Activated naive CD8-positive, alpha-beta T cell treated with anti-CD3 and anti-CD28 coated beads for 36 hours (primary cell): ENCODE results near the gene PPP1CA. TPM values are rescaled to one million over a fixed set of nuclear protein-coding genes. Genes with fewer than 3 reads are reported as not detected.

Experiments used
- DNase-seq: peaks from one replicate; pipeline ENCODE4 v3.0.0; 2021
- H3K27ac Mint-ChIP-seq: one replicate; pipeline ENCODE4 v1.8.0; 2022; ENCODE audit warnings: mild to moderate bottlenecking, moderate library complexity, mixed read lengths
- H3K27me3 Mint-ChIP-seq: one replicate; pipeline ENCODE4 v1.8.0; 2022; ENCODE audit warnings: mild to moderate bottlenecking, mixed read lengths
- H3K36me3 Mint-ChIP-seq: one replicate; pipeline ENCODE4 v1.8.0; 2021; ENCODE audit warnings: mild to moderate bottlenecking, mixed read lengths
- H3K4me1 Mint-ChIP-seq: one replicate; pipeline ENCODE4 v1.8.0; 2021; ENCODE audit warnings: mixed read lengths
- H3K4me3 Mint-ChIP-seq: one replicate; pipeline ENCODE4 v1.8.0; 2022; ENCODE audit warnings: mild to moderate bottlenecking, moderate library complexity, mixed read lengths
- H3K9me3 Mint-ChIP-seq: one replicate; pipeline ENCODE4 v1.8.0; 2022; ENCODE audit warnings: mixed read lengths
- total RNA-seq, 2 experiments: library from RNA; stranded (reverse); gene quantifications; one replicate each; pipeline ENCODE4 v1.2.3, GENCODE V29; 2021

PPP1CA gene
- 100 to 1,000 TPM; 262 to 269 TPM for total RNA-seq

DNA sequence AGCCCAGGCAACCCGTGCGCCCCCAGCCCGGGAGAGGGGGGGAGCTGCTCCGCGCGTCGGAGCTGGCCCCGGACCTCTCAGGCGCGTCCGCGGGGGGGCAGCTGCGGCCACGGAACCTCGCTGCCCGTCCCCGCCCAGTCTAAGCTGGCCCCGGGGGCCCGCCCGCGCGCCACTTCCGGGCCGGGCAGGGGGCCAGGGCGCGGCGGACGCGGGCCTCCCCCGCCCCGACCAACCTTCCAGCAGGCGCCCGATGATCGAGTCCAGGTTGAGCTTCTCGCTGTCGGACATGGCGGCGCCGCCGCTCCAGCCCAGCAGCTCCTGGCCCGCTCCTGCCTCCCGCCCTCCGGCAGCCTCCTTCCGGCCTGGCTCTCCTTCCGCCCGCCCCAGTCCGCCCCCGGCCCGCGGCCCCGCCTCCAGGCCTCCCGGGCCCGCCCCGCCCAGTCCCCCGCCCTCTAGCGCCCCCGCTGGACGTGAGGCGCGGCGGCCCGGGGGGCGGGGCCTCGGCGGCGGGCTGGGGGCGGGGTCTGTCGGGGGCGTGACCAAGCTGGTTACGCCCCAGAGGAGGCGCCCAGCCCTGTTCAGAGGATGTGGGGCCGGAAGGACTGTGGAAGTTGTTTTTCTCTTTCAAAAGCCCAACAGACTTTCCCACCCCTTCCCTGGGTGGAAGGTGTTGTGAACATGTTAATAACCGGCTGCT lies at the start of gene PPP1CA:
Gene PPP1CA, minus strand, starts transcription at position 364 of the 697 bp plus-strand sequence. Its CDS starts 76 bp downstream, at position 288.
- H3K4me1 Mint-ChIP-seq, result peaks cover 48% of the 10 kb centered on the region
- DNase-seq, result peak; percentile 93
- peaks cover 44% of the 10 kb centered on the region for H3K36me3 Mint-ChIP-seq
- no peaks in the 10 kb centered on the region for H3K27me3 Mint-ChIP-seq
- peak within 1 kb of the TSS; percentile 96 for H3K27ac Mint-ChIP-seq
- H3K9me3 Mint-ChIP-seq, result no peaks in the 10 kb centered on the region
- H3K4me3 Mint-ChIP-seq, result peak within 1 kb of the TSS; percentile 90

GRCh38 chr11:67450796-67451657 lies 49.4 kb upstream of the PPP1CA start:
- H3K36me3 Mint-ChIP-seq, result no peaks in the 10 kb centered on the region
- peaks cover 21% of the 10 kb centered on the region for H3K4me1 Mint-ChIP-seq
- no peak for DNase-seq
- H3K9me3 Mint-ChIP-seq, result no peaks in the 10 kb centered on the region
- H3K27me3 Mint-ChIP-seq, result no peaks in the 10 kb centered on the region
- H3K4me3 Mint-ChIP-seq, result no peak overlapping the region
- H3K27ac Mint-ChIP-seq, result no peak overlapping the region

GRCh38 chr11:67449116-67449844 lies 47.6 kb upstream of the PPP1CA start:
- Mint-ChIP-seq H3K27ac (no peak overlapping the region), H3K4me3 (no peak overlapping the region), H3K9me3 (no peaks in the 10 kb centered on the region)

DNA sequence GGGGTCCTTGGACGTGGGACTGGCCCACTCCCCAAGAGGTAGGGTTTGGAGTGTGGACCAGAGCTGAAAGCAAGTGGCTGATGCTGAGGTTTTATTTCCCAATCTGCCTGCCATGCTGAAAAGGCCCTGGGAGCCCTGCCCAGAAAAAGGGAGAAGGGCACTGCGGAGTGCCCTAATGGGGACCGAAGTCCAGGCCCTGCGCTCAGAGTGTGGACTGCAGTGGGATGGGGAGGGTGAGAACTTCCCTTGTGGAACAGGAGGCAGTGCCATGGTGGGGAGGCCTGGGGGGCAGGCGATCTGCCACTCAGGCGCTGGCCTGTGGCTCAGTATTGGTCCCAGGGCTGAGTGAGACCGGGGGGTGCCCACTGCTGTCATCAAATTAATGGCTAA lies 46.6 kb upstream of the PPP1CA start:
- no peak overlapping the region for H3K27ac Mint-ChIP-seq

More at GRCh38 chr11:67449116-67449844, 47.6 kb upstream of the PPP1CA start:
- no peaks in the 10 kb centered on the region for H3K27me3 Mint-ChIP-seq
- peaks cover 37% of the 10 kb centered on the region for H3K4me1 Mint-ChIP-seq
- no peaks in the 10 kb centered on the region for H3K36me3 Mint-ChIP-seq
- DNase-seq, result no peak

GRCh38 chr11:67445515-67445914 lies 43.9 kb upstream of the PPP1CA start:
- Mint-ChIP-seq H3K27ac (peak overlapping the region; percentile 50), H3K4me1 (peaks cover 56% of the 10 kb centered on the region), H3K9me3 (no peaks in the 10 kb centered on the region), H3K4me3 (no peak overlapping the region), H3K27me3 (no peaks in the 10 kb centered on the region), H3K36me3 (no peaks in the 10 kb centered on the region)
- no peak for DNase-seq

More for the DNA sequence above, 46.6 kb upstream of the PPP1CA start:
- no peaks in the 10 kb centered on the region for H3K36me3 Mint-ChIP-seq
- H3K9me3 Mint-ChIP-seq, result no peaks in the 10 kb centered on the region
- no peaks in the 10 kb centered on the region for H3K27me3 Mint-ChIP-seq
- no peak for DNase-seq
- peaks cover 42% of the 10 kb centered on the region for H3K4me1 Mint-ChIP-seq
- no peak overlapping the region for H3K4me3 Mint-ChIP-seq

DNA sequence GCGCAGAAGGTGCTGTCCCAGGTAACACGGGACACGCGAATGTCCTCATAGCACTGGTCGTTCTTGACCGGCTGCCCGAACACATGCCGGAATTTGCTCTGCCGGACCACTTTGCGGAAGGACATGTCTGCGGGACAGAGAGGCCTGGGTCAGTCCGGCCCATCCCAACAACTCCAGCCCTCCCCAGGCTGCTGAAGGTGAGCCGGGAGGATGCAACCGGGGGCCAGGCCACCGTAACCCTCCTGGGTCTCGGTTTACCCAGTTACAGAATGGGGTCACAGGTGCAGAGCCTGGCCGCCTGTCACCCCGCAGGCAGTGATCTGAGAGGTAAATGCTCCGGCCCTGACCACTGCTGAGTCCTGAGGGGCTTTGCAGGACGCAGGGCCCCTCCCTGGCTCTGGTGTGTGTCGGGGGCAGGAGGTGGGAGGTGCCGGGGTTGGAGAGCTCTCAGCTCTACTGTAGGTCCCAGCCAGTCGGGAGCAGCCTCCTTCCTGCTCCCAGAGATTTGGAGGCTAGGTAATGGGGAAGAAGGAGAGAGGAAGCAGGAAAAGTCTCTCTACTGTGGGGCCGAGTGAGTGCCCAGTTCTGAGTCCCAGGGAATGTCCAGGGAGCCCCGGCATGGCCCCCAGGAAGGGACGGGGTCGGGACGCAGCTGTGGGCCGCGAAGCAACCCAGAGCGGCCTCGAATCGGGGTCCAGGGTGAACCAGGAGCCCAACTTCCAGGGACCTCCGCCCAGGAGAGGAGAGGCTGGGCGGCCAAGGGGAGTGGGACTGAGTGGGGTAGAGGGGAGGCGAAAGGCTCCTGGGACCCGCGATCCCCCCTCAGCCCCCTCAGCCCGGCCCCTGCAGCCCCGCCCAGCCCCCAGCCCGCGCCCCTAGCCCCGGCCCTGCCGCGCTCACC lies 41.1 kb upstream of the PPP1CA start:
- Mint-ChIP-seq H3K36me3 (peaks cover 20% of the 10 kb centered on the region), H3K4me1 (peaks cover 58% of the 10 kb centered on the region), H3K27me3 (no peaks in the 10 kb centered on the region), H3K27ac (peak overlapping the region; percentile 85), H3K4me3 (peak overlapping the region; percentile 62), H3K9me3 (no peaks in the 10 kb centered on the region)
- no peak for DNase-seq

DNA sequence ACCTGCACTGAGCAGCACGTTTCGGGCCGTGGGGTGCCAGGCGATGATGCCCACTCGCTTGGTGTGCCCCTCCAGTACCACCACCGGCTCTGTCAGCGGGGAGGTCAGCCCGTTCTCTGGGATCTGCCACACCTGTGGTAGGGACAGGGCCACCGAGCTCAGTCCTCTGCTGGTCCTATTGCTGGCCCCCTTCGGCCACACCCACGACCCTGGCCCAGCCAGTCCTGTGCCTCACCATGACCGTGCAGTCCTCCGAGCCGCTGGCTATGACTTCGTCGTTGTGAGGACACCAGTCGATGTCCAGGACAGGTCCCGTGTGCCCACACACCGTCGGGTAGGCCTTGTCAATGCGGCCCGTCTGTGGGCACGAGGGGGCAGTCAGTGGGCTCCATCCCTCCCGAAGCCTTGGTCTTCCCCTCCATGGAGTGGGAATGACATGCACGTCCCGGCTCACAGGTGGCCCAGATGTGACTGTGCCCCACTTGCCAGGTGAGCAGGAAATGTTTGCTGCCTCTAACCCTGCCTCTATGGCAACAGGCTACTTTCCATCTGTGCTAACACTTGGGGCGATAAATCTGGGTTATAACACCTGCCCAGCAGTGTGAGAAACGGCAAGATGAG lies 40.2 kb upstream of the PPP1CA start:
- Mint-ChIP-seq H3K9me3 (no peaks in the 10 kb centered on the region), H3K27ac (peak overlapping the region; percentile 39), H3K4me3 (no peak overlapping the region), H3K36me3 (peaks cover 27% of the 10 kb centered on the region), H3K27me3 (no peaks in the 10 kb centered on the region), H3K4me1 (peaks cover 53% of the 10 kb centered on the region)
- DNase-seq, result no peak

- Mint-ChIP-seq H3K36me3 (peaks cover 33% of the 10 kb centered on the region), H3K4me1 (peaks cover 49% of the 10 kb centered on the region), H3K9me3 (no peaks in the 10 kb centered on the region), H3K27me3 (no peaks in the 10 kb centered on the region), H3K27ac (no peak overlapping the region), H3K4me3 (peak overlapping the region; percentile 34)
- no peak for DNase-seq
Measured at GRCh38 chr11:67441098-67441563, 39.5 kb upstream of the PPP1CA start.

- no peaks in the 10 kb centered on the region for H3K9me3 Mint-ChIP-seq
- H3K27ac Mint-ChIP-seq, result peak overlapping the region; percentile 93
- DNase-seq, result peak; percentile 18
- H3K4me3 Mint-ChIP-seq, result peak overlapping the region; percentile 91
- H3K36me3 Mint-ChIP-seq, result peaks cover 38% of the 10 kb centered on the region
- H3K27me3 Mint-ChIP-seq, result no peaks in the 10 kb centered on the region
- peaks cover 47% of the 10 kb centered on the region for H3K4me1 Mint-ChIP-seq
Measured at GRCh38 chr11:67440229-67441097, 38.8 kb upstream of the PPP1CA start.

DNA sequence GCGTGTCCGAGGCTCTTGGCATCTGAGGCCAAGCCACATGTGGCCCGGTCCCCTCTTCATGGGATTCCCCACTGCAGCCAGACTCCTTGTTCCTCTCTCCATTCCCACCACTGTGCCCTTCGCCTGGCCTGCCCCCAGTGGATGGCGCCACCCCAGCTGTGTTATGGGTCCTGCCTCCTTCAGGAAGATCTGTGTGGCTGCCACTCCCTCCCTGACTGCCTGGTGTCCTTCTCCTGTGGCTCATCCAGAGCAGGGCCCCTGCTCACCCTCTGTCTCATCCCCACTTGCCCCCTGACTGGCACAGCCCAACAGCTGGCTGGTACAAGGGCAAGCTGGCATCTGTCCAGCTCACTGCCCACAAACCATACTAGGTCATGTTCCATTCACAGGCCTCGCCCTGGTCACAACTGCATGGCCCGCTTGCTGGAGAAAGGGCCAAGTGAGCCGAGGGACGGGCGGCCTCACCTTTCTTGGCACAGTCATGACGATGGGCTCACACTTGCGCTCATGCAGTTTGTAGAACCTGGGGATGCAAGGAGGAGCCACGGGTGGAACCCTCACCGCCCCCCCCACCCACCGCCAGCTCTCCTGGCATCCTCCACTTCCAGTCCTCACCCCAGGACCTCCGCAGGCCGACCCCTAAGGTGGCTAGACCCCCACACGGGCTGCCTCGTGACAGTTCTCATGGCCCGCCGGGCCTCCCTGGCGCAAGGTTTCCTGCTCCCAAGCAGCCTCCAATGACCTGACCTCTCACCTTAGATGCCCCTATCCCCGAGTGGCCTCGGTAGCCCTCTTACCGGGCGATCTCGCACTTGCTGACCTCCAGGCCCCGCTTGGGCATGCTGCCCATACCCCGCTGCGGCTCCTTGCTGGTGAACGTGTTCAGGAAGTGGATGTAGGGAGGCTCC lies 37.9 kb upstream of the PPP1CA start:
- Mint-ChIP-seq H3K4me1 (peaks cover 42% of the 10 kb centered on the region), H3K27ac (peak overlapping the region; percentile 93), H3K36me3 (peaks cover 42% of the 10 kb centered on the region), H3K9me3 (no peaks in the 10 kb centered on the region), H3K4me3 (peak overlapping the region; percentile 91), H3K27me3 (no peaks in the 10 kb centered on the region)
- DNase-seq, result peak; percentile 55

DNA sequence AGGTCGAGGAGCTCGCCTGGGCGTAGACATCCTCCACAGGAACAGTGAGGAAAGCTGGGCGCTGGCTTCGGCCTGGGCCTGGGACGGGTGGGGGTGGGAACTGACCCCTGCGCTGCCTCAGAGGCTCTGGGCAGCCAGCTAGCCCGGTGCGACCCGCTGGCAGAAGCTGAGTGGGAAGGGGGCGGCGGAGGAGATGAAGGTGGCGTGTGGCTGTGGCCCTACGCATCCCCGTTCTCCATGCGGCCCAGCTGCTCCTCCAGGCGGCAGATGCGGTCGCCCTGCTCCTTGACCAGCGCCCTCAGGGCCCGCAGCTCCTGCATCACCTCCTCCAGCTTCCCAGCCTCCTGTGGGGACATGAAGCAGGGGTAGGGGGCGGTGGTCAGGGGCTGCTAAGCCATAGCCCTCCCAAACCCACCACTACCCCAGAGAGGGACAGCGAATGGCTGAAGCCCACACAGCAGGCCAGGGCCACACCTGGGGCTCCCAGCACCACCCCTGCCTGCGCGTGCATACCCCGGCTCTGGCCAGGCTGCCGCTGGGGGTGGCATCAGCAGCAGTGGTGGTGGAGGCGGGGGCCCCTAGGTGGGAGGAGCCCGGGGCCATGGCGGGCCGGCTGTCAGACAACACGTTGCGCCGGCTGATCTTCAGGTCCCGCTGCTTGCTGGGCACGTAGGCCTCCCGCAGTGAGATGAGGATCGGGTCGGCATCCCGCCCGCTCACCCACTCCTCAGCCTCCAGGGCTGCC lies 36.7 kb upstream of the PPP1CA start:
- DNase-seq, result peak; percentile 92
- Mint-ChIP-seq H3K4me3 (peak overlapping the region; percentile 91), H3K27ac (peak overlapping the region; percentile 93), H3K9me3 (no peaks in the 10 kb centered on the region), H3K27me3 (no peaks in the 10 kb centered on the region), H3K4me1 (peaks cover 39% of the 10 kb centered on the region), H3K36me3 (peaks cover 45% of the 10 kb centered on the region)

DNA sequence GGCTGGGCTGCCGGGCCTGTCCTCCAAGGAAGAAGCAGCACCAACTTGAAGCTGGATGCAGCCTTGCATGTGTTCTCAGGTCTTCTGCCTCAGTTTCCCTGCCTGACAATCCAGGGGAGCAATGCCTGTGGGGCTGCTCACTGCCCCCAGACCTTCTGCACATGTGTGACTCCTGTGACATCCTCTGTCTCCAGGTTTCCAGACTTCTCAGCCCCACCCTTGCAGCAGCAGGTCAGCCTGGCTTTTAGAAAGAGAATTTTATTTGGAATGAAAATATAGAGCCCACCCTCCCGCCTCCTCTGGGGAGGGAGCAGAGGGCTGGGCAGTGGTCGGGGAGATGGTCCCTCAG lies 36.1 kb upstream of the PPP1CA start:
- H3K27me3 Mint-ChIP-seq, result no peaks in the 10 kb centered on the region
- H3K4me3 Mint-ChIP-seq, result peak overlapping the region; percentile 91
- H3K9me3 Mint-ChIP-seq, result no peaks in the 10 kb centered on the region
- peaks cover 45% of the 10 kb centered on the region for H3K36me3 Mint-ChIP-seq
- DNase-seq, result no peak
- peaks cover 41% of the 10 kb centered on the region for H3K4me1 Mint-ChIP-seq
- peak overlapping the region; percentile 93 for H3K27ac Mint-ChIP-seq
